Epidermal melanocyte (primary cell): ENCODE results near the gene PRAC2.

Source experiments
- DNase-seq: peaks from one replicate; pipeline ENCODE4 v3.0.0; 2011; ENCODE audit warnings: low spot score; ENCODE audit not compliant: insufficient read length

PRAC2 gene

DNA sequence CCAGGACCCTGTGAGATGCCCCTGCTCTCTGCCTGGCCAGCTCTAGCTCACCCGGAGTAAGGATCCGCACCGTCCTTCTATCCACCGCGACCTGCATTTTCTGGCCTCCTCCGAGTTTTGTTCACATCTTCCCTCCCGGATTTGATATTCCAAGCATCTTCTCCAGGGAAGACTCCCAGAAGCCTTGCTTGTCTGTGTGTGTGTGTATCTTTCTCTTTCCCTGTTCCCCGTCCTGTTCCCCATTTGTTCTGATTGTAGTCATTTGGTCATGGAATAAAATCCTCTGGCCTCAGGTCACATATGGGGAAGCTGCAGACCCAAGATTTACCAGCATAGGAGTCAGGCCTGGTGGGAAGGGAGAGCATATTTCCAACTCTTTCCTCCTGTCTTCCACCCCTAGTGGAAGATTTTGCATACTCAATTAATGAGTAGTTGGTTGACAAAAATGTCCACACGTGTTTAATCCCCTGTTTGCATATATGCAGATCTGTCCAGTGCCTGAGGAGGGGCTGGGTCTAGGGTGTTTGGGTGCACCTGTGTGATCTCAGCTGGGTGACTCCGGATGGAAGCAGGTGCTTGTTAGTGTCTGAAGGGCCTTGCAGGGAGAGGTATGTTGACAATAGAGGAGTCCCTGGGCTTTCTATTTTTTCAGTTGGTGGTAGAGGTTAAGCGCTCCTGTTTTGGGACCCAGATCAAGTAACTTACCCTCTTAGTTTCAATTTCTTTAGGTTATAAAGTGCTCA lies 2.5 kb upstream of the PRAC2 start:
- DNase-seq = no peak

DNA sequence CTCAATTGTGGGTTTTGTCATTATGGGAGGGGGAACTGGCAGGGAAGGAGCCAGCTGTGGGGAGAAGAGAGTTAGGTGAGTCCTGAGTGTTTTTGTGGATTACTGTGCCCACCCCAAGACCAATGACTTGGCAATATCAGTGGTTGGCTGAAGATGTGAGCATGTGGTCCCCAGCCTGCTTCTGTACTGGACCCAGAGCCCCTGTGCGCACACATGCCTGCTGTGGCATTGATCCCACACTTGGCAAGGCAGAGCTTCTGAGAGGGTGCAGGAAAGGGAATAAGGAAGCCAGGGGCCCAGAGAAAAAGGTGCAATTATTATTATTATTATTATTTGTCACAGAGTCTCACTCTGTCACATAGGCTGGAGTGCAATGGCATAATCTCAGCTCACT lies 2.0 kb upstream of the PRAC2 start:
- no peak for DNase-seq

DNA sequence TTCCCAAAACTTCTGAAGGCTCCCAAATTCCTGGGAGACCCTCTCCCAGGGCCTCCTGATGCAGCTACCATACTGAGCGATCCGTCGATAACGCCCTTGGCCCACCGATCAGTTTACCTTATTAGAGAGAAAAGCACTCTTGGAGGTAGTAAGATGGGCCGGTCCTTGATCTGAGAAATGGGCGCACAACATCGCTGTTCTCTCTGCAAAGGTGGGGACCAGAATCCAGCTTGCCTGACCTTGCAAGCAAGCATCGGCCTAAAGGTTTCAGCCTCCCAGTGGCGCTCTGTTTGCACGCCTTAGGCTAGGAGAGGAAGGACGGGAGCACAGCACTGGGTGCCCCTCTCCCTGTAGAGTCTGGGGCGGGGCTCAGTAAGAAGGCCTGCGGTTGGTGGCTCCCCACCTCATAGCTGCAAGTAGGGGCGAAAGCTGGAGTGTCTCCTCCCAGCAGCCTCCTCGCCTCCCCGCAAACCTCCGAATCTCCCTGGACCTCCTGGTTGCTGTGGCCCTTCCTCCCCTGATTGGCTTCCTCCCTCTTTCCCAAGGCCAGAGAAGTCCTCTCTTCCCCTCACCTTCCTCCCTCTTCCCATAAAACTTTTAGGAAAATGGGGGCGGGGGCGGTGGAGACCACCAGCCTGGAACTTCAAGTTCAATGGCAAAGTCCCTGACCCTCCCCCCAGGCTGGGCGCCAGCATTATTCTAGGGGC lies 631 bp upstream of the PRAC2 start, which contains the start of gene PRAC1:
PRAC1 (minus strand) TSS at position 318 of the 707 bp plus-strand sequence; CDS start at position 192, 126 bp downstream.
- no peak for DNase-seq

DNA sequence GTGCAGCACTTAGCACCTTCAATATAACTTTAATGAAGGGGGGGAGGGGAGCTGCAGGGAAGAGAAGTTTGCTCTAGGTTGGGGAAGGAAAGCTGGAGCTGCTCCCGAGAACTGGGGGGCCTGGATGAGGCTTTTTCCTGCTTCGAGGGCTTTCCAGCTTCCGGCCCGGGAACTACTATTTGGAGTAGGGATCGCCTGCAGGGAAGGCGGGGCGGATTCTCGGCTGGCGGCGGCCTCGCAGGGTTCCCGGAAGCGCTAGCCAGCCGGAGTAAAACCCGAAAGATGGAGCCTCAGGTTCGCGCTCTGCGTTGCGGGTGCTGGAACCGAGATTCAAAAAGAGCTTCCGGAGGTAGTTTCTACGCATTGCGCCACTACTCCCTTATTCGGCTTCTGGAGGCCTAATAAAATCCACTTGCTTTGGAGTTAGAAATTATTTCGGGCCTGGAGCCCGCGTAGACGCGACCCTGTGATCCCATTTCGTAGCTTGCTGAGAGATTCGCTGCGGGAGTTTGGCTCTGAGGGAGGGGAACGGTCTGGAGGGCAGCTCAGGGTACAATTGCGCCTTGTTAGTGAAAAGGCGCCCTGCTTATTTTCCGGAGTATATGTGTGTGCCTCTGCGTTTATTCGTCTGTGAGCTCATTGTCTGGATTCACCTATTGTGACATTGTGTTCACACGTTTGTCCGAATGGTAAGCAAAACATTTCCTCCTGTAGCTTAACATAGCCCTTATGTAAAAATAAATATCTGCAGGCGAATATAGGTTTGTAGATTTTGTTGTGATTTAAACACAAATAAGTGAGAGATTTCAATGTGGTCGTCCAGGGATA lies 652 bp downstream of the PRAC2 start:
- no peak for DNase-seq

DNA sequence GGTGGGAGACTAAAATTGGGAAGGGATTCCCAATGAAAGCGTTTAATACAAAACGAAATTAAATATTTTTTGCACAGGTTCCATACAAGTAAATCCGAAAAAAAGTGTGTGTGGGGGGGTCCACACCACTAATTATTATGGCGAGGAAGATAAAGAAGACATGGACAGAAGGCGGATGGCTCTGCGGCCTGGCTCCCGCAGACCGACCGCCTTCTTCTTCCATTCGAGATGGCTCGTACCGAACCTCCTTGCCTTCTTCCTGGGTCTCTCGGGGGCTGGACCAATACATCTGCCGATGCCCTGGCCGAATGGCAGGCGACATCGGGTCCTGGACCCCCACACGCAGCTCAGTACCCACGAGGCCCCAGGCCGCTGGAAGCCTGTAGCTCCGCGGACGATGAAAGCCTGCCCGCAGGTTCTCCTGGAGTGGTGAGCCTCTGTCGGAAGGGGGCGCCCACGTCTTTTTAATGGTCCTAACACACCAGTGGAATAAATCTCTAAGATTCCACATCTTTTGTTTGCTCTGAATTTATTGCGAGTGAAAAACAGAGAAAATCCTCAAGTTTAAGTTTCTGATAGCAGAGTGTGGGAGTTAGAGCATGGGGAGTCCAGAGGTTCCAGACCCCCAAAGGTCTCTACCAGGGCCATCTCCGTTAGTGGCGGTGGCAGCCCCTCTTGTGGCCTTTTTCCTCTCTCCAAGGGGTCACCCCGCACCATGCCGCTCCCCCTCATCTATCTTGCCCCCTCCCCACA lies 1.4 kb downstream of the PRAC2 start:
- no peak for DNase-seq

DNA sequence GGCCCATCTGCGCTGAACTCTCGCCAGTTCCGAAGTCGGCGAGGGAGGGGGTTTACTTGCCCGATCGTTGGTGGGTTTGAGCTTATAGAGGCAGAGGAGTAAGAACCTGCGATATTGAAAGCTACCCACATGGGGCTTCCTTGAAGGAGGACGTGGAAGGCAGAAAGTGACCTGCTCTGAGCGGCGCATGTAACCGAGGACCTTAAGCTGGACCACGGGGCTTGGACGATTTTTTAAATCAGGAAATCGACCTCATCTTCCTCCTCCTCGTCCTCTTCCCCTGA lies 2.0 kb downstream of the PRAC2 start:
- no peak for DNase-seq

DNA sequence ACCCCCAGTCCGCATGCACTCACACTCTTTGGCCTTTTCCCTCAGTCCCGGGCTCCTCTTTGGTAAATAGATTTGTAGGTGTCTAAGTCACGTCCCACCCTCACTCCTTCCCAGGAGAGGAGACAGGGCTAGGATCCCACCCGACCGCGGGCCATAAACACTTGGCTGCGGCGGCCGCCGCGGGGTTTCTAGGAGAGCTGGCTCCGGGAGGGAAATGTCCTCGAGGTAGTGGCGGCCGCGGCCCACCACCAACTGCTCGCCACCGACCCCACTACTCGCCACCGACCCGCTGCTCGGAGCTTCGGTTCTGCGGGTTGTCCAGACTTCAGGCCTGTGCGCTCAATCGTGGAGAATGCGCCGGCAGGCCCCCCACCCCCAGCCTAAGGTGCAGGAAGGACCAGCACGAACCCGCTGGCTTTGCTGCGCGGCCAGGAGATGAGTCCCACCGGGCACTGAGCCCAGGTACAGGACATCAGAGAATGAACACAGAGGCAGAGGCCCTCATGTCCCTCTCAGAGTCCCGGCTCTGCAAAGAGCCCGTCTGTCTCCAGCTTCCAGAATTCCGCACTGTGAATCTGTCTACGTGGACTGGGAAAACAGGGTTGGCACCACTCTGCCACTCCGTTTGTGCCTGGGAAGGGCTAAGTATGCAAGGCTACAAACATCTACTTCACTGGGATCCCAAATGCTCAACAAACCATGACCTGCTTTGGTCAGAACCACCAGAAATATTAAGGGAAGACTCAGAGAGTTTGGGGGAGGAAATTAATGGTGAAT lies 2.5 kb downstream of the PRAC2 start:
- DNase-seq = no peak

DNA sequence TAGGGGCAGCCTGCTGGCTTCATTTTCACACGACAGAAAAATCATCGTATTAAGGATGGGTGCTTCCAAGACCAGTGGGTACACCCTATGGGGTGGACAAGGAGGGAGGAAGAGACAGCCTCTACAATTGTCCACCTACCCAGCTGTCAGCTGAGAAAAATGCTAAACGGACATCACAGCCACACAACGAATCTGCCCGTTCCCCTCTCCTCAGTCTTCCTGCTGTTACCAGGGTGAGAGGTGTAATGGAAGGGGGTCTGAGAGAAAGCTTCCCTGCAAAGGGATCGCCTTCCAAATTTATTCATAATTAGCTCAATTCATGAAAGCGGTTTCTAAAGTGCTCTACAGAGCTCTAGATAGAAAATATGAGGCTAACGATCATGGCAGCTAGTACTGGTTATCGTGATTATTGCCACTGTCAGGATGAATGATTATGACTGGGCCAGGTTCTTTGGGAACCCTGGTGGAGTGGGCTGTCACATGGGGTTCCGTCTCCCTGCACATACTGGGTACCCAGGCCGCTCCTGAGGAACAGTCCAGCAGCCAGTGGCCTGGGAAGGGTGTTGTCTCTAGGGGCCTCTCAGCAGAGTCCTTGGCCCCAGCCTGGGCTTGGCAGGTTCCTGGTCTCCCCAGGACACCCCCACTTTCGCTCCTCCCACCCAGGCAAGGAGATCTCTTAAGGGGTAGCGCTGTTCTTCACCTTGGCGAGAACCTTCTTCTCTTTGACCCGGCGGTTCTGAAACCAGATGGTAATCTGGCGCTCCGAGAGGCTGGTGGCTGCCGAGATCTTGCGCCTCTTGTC lies 3.3 kb downstream of the PRAC2 start:
- no peak for DNase-seq

DNA sequence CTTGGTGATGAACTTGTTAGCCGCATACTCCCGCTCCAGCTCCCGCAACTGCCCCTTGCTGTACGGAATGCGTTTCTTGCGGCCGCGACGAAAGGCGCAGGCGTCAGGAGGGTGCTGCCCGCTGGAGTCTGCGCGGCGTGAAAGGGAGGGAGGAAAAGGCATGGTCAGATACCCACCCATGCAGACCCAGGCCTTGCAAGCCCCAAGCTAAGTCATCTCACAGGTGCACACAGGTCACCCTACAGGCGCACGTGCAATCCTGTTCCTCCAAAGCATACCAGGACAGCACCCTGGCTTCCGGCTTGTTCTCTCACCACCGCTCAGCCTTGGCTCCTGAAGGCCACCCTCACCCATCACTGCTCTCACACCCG lies 3.9 kb downstream of the PRAC2 start:
- DNase-seq = no peak

DNA sequence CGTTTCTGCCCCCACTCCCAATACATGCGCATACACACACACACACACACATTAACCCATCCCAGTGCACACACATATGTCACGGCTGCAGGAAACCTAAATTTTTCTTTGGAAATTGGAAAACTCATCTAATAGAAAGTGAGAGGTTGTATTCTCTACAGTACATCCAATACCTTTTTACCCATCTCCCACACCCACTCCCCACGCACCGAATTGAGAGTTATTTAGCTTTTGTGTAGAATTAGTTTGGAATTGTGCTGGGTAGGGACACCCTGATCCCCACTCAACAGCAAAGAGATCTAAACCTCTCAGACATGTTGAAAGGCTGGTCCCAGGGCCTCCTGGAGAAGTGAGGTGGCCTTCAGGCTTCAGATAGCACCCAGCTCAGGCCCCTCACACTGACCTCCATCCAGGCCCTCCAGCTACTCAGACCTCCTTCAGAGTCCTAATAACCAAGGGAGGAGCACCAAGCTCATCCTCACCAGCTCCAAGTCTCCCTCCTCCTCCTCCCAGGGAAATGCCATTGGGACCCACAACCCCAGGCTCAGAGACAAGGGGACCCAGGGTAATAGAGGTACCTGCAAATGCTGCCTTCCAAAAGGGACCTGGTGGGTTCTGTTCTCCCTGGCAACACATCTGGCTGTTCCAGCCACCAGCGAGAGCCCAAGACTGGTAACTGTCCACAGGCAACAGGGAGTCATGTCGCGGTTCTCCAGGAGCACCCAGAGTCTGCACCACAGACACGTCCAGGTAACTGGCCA lies 4.6 kb downstream of the PRAC2 start:
- no peak for DNase-seq

DNA sequence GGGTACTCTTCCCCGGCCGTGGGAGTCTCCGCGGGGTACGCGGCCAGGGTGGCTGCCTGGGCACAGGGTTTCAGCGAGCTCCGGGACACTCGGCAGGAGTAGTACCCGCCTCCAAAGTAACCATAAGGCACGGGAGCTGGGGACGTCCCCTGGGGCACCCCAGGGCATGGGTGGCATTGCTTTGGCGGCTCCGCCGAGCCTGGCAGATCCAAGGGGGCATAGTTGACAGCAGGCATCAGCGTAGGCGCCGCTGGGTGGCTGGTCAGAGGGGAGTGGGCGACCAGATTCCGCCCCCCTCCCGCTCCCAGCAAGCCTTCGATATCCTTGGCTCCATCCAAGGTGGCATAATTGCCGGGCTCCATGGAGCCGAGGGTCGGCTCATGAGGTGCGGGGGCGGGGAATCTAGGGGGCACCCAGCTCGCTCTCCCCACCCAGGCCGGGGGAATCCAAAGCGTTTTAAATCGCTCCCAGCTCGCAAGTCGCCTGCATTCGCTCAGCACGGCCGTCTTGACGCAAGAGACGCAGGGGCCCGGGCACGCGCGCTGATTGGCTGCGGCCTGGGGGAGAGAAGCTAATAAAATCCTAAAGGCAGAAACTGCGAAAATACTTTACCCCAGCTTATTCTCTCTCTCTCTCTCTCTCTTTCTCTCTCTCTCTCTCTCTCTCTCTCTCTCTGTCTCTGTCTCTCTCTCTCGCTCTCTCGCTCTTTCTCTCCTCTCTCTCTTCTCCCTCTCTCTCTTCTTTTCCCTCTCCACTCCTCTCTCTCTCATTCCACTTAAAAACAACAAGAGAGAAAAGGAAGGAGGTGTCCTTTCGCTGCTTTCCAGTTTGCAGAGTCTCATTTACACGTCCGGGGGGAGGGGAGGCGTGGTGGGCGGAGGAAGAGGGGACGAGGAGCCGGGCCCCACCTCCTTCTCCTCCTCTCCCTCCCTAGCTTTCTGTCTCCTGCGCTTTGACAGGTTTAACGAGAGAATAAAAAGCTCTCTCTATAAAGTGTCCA lies 5.5 kb downstream of the PRAC2 start, which contains the start of gene HOXB13:
HOXB13 (minus strand) TSS at position 519 of the 1,000 bp plus-strand sequence; CDS start at position 362, 157 bp downstream.
- no peak for DNase-seq

DNA sequence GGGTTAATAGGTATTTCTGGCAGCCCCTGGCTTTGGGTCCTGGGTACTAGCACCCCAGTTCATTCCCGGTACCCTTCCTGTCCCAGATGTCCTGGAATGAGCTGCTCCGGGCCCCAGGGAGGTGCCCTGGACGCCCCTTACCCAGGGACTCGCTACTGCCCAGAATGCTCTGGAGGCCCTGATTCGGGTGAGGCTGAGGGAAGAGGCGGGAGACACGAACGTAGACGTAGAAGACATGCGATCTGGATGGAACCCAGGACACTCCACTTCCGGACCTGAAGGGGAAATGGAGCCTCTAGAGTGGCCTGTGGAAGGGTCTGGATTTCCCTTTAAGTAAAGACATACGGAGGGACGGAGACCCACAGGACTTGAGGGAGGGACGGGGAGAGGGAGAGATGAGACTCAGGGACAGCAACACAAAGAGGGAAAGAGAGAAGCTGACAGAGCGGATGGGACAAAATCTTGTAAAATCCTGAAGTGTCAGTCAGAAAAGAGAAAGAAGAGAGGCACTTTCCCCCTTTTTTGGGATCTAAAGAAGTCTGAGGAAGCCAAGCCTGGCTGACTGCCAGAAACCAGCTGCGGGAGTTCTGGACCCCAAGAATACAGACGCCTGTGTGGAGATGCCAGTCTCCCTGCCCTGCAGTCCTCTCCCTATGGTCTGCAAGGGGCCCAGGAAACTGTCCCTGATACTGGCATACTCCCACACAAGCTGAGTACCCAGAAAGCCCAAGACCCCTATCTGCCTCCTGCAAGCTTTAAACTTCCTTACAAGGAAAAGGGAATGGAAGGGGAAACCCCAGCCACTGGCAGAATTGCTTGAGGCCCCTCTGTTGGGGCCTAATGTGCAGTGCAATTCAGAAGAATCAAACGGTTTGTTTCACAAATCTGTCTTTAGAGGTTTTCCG lies 6.6 kb downstream of the PRAC2 start:
- DNase-seq = no peak

DNA sequence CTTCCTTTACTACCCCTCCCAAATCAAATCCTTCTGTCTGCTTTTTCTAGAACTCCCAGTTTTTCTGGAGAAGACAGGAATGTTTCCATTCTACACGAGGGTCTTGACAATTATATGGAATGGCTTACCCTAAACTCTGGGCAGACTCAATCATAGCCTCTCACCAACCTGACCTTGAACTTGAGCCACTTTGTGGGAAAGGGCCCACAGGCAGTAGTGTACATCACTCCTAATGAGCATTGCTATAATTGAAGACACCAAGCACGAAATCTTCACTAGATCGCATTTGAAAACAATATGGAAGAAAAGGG lies 7.2 kb downstream of the PRAC2 start:
- DNase-seq = no peak

DNA sequence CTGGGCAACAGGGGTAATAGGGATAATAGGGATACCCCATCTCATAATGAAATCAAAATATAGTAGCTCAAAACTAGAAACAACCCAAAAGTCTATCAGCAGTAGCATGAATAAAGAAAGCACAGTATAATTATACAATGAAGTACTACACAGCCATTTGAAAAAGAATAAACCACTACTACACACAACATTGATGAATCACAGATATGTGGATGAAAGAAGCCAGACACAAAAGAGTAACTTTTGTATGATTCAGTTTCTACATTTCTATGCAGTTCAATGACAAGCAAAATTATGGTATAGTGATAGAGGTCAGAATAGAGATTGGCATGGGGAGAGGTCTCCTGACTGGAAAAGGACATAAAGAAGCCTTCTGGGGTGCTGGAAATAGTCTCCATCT lies 8.4 kb downstream of the PRAC2 start:
- no peak for DNase-seq

DNA sequence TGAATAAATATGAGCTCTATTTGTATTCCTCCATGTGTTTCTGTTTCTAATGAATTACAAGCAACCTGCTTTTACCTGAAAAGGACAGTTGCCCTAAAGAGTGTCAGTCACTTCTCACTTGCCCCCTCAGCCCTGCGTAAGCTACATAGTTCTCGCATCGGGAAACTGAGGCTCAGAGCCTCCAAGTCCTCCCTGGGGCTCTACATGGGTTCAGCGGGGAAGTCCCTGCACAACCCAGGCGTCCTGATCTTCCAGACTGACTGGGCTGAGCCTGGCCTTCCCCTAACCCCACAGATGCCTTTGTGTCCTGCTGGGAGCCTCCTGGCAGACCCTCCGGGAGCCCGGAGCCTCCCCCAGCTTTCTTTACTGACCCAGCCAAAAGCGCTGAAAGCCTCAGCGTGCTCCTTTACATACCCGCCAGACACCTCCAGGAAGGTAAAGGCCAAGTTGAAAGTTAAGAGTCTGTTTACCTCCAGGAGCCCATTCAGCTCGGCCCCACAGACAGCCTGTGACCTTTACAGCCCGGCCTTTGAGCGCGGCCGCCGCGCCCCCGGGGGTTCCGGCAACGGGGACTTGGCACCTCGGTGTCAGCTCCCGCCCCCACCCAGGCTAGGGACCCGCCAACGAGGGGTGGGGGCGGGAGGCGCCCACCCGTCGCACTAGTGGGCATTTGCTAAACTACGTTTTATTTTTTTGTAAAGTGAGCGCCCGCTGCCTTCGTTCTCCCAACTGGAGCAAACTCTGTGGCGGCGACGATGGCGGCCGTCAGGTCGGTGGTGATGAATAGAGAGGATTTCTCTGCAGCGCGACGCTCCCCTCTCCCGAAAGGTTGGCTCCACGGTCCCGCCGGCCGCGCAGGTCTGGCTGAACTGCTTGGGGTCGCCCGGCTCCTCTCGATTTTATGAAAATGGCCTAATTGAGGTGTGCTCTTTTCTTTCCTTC lies 10.0 kb downstream of the PRAC2 start:
- DNase-seq = no peak
